GM18858 (cell line): Measurements from ENCODE around the gene ERCC2.
"Not testable (repeated sequence)": the region's sequence is repeated elsewhere in the genome, so short reads cannot be mapped to it uniquely, and the experiment has no call there.

Source experiments
- ATAC-seq: cut with Tn5 transposase; IDR thresholded peaks from one replicate; pipeline ENCODE4 v1.9.1; 2021; ENCODE audit not compliant: unreplicated experiment

ERCC2 gene

DNA sequence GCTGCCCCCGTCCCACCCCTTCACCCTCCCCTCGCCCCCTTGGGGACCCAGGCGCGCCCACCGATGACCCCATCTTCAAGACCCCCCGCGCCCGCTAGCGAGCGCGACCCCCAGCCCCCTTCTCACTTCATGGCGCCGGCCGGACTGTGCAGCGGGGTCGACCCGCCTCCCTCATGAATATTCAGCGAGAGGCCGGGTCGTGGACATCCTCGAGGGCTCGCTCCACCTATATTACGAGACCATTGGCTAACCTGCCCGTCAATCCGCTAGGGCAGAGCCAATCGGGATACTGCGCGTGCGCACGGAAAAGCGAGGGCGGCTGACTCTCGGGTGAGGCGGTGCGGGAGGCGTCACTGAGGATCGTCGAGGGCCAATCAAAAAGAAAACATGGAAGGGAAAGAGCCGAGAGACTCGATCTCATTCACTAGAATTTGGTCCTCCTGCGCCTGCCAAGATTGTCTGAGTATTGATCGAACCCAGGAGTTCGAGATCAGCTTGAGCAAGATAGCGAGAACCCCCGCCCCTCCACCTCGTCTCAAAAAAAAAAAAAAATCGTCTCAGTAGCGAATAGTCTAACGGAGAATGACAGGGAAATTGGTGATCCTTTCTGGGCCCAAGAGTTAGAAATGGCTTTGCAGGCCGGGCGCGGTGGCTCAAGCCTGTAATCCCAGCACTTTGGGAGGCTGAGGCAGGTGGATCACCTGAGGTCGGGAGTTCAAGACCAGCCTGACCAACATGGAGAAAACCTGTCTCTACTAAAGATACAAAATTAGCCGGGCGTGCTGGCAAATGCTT, at the start of gene ERCC2:
ERCC2 (minus strand) TSS at position 164 of the 795 bp plus-strand sequence; CDS start at position 131, 33 bp downstream.
- ATAC-seq, result peak; percentile 75

- no peak for ATAC-seq
Measured at GRCh38 chr19:45419895-45420294, 49.5 kb upstream of the ERCC2 start.

DNA sequence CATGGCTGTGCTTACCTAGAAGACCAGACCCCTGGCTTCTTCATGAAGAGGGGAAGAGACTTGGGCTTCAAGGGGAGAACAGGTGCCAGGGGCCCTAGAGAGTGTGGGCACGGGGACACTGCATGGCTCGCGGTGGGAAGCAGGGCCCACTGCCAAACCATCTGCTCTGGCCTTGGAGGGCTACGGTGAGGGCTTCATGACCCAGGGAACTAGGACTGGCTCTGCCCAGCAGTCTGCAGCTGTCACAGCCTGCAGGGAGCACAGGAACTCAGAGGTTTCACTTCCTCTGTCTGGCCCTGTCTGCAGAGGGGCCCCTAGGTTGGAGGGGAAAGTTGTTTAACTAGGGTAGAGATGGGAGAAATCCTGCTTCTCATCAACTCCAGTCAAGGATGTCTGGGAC, 49.0 kb upstream of the ERCC2 start:
- ATAC-seq, result peak; percentile 49

DNA sequence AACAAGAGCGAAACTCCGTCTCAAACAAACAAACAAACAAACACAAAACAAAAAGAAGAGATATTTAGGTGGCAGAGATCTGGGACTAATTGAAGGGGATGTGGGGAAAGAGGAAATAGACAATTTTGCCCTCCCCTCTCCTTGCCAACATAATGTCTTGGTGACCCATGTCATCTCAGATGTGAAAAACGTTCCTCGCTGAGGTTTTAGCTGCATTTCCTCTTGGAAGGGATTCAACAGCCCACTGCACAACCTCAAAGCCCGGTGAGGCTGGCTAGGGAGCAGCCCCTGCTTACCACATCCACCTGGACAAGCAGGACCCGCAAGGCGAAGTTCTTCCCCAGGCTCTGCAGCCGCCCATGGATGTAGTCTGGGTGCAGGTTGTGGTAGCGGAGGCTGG, 48.4 kb upstream of the ERCC2 start:
- no peak for ATAC-seq

GRCh38 chr19:45417151-45417550, 46.8 kb upstream of the ERCC2 start:
- no peak for ATAC-seq

- no peak for ATAC-seq
Measured at GRCh38 chr19:45414468-45414867, 44.1 kb upstream of the ERCC2 start.

- no peak for ATAC-seq
Measured at GRCh38 chr19:45413497-45413896, 43.1 kb upstream of the ERCC2 start.

GRCh38 chr19:45410330-45410729, 40.0 kb upstream of the ERCC2 start:
- not testable (repeated sequence) for ATAC-seq

GRCh38 chr19:45409557-45409920, 39.2 kb upstream of the ERCC2 start:
- ATAC-seq, result no peak

DNA sequence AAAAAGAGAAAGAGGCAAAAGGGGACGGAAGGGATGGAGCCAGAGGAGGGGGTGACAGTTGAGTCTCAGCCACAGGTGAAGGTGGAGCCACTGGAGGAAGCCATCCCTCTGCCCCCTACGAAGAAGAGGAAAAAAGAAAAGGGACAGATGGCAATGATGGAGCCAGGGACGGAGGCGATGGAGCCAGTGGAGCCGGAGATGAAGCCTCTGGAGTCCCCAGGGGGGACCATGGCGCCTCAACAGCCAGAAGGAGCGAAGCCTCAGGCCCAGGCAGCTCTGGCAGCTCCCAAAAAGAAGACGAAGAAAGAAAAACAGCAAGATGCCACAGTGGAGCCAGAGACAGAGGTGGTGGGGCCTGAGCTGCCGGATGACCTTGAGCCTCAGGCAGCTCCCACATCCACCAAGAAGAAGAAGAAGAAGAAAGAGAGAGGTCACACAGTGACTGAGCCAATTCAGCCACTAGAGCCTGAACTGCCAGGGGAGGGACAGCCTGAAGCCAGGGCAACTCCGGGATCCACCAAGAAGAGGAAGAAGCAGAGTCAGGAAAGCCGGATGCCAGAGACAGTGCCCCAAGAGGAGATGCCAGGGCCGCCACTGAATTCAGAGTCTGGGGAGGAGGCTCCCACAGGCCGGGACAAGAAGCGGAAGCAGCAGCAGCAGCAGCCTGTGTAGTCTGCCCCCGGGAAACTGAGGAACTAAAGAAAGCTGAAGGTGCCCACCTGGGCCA, 38.6 kb upstream of the ERCC2 start:
- ATAC-seq, result no peak

DNA sequence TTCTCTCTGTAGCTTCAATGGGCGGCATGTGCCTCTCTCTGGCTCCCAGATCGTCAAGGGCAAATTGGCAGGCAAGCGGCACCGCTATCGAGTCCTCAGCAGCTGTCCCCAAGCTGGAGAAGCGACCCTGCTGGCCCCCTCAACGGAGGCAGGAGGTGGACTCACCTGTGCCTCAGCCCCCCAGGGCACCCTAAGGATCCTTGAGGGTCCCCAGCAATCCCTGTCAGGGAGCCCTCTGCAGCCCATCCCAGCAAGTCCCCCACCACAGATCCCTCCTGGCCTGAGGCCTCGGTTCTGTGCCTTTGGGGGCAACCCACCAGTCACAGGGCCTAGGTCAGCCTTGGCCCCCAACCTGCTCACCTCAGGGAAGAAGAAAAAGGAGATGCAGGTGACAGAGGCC, 37.7 kb upstream of the ERCC2 start:
- no peak for ATAC-seq

GRCh38 chr19:45407585-45407984, 37.2 kb upstream of the ERCC2 start:
- ATAC-seq, result not testable (repeated sequence)

DNA sequence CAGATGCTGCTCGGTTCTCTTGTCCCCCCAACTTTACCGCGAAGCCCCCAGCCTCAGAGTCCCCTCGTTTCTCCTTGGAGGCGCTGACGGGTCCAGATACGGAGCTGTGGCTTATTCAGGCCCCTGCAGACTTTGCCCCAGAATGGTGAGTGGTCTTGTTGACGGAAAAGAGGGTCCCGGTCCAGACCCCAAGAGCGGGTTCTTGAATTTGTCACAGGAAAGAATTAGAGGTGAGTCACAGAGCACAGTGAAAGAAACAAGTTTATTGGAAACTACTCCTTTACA, 36.7 kb upstream of the ERCC2 start:
- ATAC-seq, result no peak

- ATAC-seq, result peak; percentile 48
Measured at GRCh38 chr19:45406226-45407090, 36.1 kb upstream of the ERCC2 start, which contains the start of gene POLR1G. TSS of gene POLR1G (plus strand) at chr19:45406644. CDS start at chr19:45406697, 53 bp downstream.

DNA sequence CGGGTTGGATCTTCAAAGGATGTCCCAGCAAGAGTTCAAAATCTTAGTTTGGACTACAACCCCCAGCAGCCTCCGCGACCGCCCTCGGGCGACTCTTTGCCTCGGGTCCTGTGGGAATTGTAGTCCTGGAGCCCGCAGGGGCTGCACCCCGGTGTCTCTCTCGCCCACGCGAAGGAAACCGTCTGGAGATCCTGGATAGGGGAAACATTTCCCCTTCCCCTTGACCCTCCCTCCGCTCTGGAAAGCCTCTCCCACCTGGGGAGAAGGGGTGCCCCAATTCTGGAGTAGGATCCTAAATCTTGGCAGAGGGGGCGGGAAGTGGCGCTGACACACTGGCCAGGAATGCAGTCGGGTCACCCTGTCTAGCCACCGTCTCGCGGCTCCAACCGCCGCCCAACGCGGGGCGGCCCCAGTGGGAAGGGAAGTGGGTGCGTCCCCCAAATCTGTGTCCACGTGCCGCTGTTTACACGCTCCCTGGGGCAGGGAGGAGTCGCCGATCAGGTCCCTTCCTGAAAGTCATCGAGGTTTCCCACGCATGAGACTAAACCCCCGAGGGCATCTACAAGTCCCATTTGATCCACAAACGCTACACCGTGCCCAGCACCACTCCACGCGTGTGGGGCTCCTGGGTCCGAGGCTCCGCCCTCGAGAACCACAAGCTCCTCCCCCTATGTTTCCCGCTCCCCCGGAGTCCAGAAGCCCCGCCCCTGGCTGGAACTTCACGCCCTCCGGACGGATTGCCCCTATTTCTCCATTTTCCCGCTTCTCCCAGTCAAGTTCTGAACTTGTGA, 35.3 kb upstream of the ERCC2 start:
- peak; percentile 35 for ATAC-seq

- ATAC-seq, result no peak
Measured at GRCh38 chr19:45404557-45405434, 34.4 kb upstream of the ERCC2 start, which contains the start of gene PPP1R13L. TSS of gene PPP1R13L (minus strand) at chr19:45405069. CDS start at chr19:45398318, 6,751 bp downstream.

- no peak for ATAC-seq
Measured at GRCh38 chr19:45403781-45404556, 33.6 kb upstream of the ERCC2 start.

- ATAC-seq, result no peak
Measured at GRCh38 chr19:45403272-45403671, 32.9 kb upstream of the ERCC2 start.
